ENCODE results near the gene BORCS5. TPM values are rescaled to one million over a fixed set of nuclear protein-coding genes. Genes with fewer than 3 reads are reported as not detected.

Gene BORCS5
- total RNA-seq, 1 donor from 2014 or later: 10.1 TPM

- no peak for ATAC-seq
- TF ChIP-seq, protein P1, sequence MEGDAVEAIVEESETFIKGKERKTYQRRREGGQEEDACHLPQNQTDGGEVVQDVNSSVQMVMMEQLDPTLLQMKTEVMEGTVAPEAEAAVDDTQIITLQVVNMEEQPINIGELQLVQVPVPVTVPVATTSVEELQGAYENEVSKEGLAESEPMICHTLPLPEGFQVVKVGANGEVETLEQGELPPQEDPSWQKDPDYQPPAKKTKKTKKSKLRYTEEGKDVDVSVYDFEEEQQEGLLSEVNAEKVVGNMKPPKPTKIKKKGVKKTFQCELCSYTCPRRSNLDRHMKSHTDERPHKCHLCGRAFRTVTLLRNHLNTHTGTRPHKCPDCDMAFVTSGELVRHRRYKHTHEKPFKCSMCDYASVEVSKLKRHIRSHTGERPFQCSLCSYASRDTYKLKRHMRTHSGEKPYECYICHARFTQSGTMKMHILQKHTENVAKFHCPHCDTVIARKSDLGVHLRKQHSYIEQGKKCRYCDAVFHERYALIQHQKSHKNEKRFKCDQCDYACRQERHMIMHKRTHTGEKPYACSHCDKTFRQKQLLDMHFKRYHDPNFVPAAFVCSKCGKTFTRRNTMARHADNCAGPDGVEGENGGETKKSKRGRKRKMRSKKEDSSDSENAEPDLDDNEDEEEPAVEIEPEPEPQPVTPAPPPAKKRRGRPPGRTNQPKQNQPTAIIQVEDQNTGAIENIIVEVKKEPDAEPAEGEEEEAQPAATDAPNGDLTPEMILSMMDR (IDR thresholded peaks at IDR 0.05): no peak
- no peak overlapping the region for H3K27ac ChIP-seq
Measured at GRCh38 chr12:12488823-12489550, 132.1 kb downstream of the BORCS5 start.

DNA sequence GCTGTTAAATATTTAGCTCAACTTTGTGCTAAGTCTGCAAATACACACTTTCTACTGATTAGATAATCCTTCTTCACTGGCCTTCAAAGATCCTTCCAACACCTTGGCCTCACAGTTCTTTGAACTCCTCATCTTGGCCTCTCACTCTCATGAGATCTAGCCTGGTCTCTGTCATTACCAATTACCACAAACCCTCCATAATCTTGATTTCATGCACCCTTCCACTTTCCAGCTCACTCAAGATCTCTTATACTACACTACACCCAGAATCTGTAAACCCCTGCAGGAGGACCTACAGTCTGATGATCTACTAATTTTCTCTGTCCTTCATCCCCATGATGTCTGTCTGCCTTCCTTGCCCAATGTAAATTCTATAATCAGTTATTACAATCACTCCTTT is 134.7 kb downstream of the BORCS5 start:
- H3K4me3 ChIP-seq: no peak overlapping the region
- intact Hi-C loops (cut with DNase I): no loop called here

More at GRCh38 chr12:12488823-12489550, 132.1 kb downstream of the BORCS5 start:
- no peak overlapping the region for H3K4me3 ChIP-seq
- DNase-seq: no peak
- no peaks in the 10 kb centered on the region for H3K9me3 ChIP-seq
- no peaks in the 10 kb centered on the region for H3K27me3 ChIP-seq (ENCODE audit: low read depth)
- H3K4me1 ChIP-seq: no peaks in the 10 kb centered on the region
- peaks cover 24% of the 10 kb centered on the region for H3K36me3 ChIP-seq
- intact Hi-C loops (cut with DNase I): no loop called here

DNA sequence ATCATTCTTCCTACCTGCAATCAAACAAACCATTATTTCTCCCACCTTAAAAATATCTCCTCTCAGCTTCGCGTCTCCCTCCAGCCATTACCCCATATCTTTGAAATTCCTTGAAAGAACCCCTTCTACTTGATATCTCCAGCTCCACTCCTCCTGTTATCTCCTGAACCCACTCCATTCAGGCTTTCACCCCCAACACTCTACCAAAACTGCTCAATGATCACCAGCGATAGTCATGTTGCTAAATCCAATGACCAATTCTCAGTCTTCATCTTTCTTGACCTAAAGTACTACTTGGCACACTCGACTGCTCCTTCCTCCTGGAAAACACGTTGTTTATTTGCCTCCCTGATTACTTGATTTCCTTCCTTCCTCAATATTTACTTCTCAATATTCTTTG is 135.7 kb downstream of the BORCS5 start:
- TF ChIP-seq, protein P1 (IDR thresholded peaks at IDR 0.05): no peak
- Histone ChIP-seq H3K9me3 (no peaks in the 10 kb centered on the region), H3K27ac (no peak overlapping the region), H3K36me3 (no peaks in the 10 kb centered on the region), H3K4me3 (no peak overlapping the region), H3K4me1 (no peaks in the 10 kb centered on the region), H3K27me3 (ENCODE audit: low read depth) (no peaks in the 10 kb centered on the region)
- no peak for ATAC-seq
- intact Hi-C loops (cut with DNase I): no loop called here
- no peak for DNase-seq

More for the DNA sequence above, 134.7 kb downstream of the BORCS5 start:
- no peak for DNase-seq
- Histone ChIP-seq H3K27ac (no peak overlapping the region), H3K4me1 (no peaks in the 10 kb centered on the region), H3K27me3 (ENCODE audit: low read depth) (no peaks in the 10 kb centered on the region), H3K9me3 (no peaks in the 10 kb centered on the region), H3K36me3 (peaks cover 4% of the 10 kb centered on the region)
- TF ChIP-seq, protein P1 (IDR thresholded peaks at IDR 0.05): no peak
- ATAC-seq: no peak

GRCh38 chr12:12495536-12495935 is 138.7 kb downstream of the BORCS5 start:
- Histone ChIP-seq H3K27ac (no peak overlapping the region), H3K9me3 (no peaks in the 10 kb centered on the region), H3K27me3 (ENCODE audit: low read depth) (no peaks in the 10 kb centered on the region), H3K36me3 (no peaks in the 10 kb centered on the region), H3K4me1 (no peaks in the 10 kb centered on the region), H3K4me3 (no peak overlapping the region)
- TF ChIP-seq, protein P1 (IDR thresholded peaks at IDR 0.05): no peak
- intact Hi-C loops (cut with DNase I): no loop called here
- DNase-seq: no peak
- no peak for ATAC-seq

DNA sequence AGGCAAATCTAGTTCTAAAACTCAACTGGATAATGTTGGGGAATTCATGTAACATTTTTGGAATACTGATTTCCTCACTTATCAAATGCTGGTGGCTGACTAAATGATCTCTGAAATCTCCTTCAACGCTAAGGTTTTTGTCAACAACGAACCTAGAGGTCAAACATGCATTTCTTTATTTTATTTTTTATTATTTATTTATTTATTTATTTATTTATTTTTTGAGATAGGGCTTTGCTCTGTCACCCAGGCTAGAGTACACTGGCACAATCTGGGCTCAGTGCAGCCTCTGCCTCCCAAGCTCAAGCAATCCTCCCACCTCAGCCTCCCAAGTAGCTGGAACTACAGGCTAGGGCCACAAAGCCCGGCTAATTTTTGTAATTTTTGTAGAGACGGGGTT is 141.3 kb downstream of the BORCS5 start:
- no peak for ATAC-seq
- Histone ChIP-seq H3K36me3 (no peaks in the 10 kb centered on the region), H3K4me3 (no peak overlapping the region), H3K9me3 (no peaks in the 10 kb centered on the region), H3K4me1 (peaks cover 1% of the 10 kb centered on the region), H3K27ac (no peak overlapping the region), H3K27me3 (ENCODE audit: low read depth) (no peaks in the 10 kb centered on the region)
- TF ChIP-seq, protein P1 (IDR thresholded peaks at IDR 0.05): no peak
- no peak for DNase-seq
- intact Hi-C loops (cut with DNase I): no loop called here

All from lower lobe of right lung (tissue), 2 donors.